ENCODE data around the gene CCDC200.
"Not testable (repeated sequence)": the region's sequence is repeated elsewhere in the genome, so short reads cannot be mapped to it uniquely, and the experiment has no call there.

GRCh38 chr17:43203013-43203412, 25.4 kb downstream of the CCDC200 start:
- TF ChIP-seq CTCF, POLR2A, EP300 (IDR thresholded peaks at IDR 0.05): not testable (repeated sequence)

Data from ovary (tissue), 3 donors.